ENCODE results near the gene EXD3. TPM values are rescaled to one million over a fixed set of nuclear protein-coding genes. Genes with fewer than 3 reads are reported as not detected.
A peak's percentile ranks its signal among the peaks of the same experiment; 100 is the strongest.

EXD3 gene
- total RNA-seq, 6 experiments from 2014 or later, result 6.4 to 10.6 (median 8.7) TPM

DNA sequence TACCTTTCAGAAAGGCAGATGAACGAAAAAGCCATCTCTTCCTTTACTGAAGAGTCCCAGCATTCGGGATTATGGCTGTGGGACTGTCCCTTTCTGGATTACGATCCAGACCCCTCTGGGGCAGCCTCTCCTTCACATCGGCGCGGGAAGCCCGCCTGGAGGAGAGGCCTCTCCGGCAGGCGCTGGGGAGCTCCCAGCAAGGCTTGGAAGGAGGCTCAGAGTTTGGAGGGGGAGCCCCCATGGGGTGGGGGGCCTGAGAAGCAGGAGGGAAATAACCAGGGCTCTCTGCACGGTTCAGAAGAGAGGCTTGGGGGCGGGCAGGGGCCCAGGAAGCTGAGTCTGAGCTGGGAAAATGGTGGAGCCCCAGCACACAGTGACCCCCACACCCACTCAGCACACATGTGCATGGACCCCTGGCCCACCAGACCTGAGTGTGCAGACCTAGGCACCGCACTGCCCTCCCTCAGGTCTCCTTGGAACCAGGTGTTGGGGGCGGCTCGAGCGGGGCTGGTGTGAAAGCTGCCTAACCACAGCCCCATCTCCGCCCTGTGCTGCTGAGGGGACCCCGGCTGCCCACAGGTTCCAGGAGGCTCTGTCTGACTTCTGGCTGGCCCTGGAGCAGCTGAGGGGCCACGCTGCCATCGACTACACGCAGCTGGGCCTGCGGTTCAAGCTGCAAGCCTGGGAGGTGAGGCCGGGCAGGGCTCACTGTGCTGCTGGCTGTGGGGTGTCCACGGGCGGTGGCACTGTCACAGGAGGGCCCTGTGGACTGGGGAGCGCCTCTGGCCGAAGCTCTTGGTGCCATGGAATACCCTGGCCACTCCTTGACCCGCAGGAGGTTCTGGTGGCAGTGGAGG lies 4.7 kb upstream of the EXD3 start:
- DNase-seq, result no peak
- peaks cover 8% of the 10 kb centered on the region for H3K4me1 Mint-ChIP-seq (ENCODE audit: low read depth)
- no peak overlapping the region for H3K27ac Mint-ChIP-seq
- H3K27me3 Mint-ChIP-seq (ENCODE audit: insufficient read depth), result no peaks in the 10 kb centered on the region; the same call in 1 of the 2 replicates
- no peak overlapping the region for H3K4me3 Mint-ChIP-seq
- TF ChIP-seq, protein P1, sequence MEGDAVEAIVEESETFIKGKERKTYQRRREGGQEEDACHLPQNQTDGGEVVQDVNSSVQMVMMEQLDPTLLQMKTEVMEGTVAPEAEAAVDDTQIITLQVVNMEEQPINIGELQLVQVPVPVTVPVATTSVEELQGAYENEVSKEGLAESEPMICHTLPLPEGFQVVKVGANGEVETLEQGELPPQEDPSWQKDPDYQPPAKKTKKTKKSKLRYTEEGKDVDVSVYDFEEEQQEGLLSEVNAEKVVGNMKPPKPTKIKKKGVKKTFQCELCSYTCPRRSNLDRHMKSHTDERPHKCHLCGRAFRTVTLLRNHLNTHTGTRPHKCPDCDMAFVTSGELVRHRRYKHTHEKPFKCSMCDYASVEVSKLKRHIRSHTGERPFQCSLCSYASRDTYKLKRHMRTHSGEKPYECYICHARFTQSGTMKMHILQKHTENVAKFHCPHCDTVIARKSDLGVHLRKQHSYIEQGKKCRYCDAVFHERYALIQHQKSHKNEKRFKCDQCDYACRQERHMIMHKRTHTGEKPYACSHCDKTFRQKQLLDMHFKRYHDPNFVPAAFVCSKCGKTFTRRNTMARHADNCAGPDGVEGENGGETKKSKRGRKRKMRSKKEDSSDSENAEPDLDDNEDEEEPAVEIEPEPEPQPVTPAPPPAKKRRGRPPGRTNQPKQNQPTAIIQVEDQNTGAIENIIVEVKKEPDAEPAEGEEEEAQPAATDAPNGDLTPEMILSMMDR (IDR thresholded peaks at IDR 0.05), result no peak
- H3K9me3 Mint-ChIP-seq, result no peaks in the 10 kb centered on the region
- H3K36me3 Mint-ChIP-seq (ENCODE audit: low read depth), result no peaks in the 10 kb centered on the region

DNA sequence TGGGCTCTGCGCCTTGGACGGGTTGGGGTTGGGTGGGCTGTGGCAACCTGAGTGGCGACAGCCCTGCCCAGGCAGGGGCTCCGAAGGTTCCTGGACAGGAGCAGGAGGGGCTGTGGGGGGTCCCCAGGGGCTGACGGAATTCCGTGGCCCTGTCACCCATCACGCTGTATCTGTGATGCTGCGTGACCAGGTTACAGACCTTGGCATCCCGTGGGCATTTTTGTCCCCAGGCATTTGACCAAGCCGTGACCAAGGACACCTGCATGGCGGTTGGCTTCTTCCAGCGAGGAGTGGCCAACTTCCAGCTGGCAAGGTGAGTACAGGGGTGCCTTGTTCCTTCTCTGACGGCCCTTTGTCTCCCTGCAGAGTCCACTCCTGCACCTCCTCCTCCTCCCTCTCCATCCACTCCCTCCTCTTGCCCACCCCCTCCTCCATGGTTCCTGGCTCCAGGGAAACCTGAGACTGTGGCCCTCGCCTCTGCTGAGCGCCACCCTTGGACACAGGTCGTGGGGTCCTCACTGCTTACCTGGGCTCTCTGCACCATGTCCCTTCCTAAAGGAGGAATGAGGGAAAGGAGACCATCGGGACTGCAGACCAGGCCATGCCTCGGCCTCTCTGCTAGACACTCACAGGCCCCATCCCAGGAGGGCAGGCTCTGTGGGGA lies 3.2 kb upstream of the EXD3 start:
- no peaks in the 10 kb centered on the region for H3K36me3 Mint-ChIP-seq (ENCODE audit: low read depth)
- H3K27ac Mint-ChIP-seq, result no peak overlapping the region
- TF ChIP-seq, protein P1 (IDR thresholded peaks at IDR 0.05), result no peak
- peaks cover 18% of the 10 kb centered on the region for H3K4me1 Mint-ChIP-seq (ENCODE audit: low read depth)
- H3K9me3 Mint-ChIP-seq, result no peaks in the 10 kb centered on the region
- no peak for DNase-seq
- H3K27me3 Mint-ChIP-seq (ENCODE audit: insufficient read depth), result no peaks in the 10 kb centered on the region; the same call in 1 of the 2 replicates
- H3K4me3 Mint-ChIP-seq, result no peak overlapping the region

DNA sequence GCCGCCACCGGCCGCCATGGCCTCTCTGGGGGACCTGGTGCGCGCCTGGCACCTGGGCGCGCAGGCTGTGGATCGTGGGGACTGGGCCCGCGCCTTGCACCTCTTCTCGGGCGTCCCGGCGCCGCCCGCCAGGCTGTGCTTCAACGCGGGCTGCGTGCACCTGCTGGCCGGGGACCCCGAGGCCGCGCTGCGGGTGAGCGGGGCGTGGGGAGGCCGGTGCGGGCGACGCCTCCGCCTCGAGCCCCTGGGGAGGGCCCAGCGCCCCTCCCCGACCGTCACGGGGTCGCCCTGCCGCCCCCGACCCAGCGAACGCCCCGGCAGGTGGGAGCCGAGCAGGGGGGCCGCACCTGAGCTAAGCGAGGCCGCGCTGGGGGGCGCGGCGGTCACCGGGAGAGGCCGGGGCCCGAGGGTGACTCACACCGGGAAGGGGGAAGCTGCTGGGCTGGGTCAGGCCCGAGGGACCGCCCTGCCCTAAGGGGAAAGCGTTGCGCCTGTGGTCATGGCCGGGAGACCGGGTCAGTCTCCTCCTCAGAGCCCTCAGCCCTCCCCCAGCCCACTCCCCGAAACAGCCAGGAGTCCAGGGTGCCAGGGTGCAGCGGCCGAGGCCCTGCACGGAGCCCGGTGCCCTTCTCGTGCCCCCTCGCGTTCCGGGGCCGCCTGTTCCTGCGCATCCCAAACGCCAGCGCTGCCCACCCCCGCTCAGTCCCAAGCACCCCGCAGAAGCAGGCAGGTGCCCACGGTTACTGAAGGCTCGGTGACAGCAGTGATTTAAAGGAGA lies 741 bp upstream of the EXD3 start:
- TF ChIP-seq, protein P1 (IDR thresholded peaks at IDR 0.05), result peak; percentile 64
- DNase-seq, result no peak
- no peak overlapping the region for H3K27ac Mint-ChIP-seq
- peak overlapping the region; percentile 73 for H3K4me3 Mint-ChIP-seq
- H3K9me3 Mint-ChIP-seq, result no peaks in the 10 kb centered on the region
- peaks cover 18% of the 10 kb centered on the region for H3K4me1 Mint-ChIP-seq (ENCODE audit: low read depth)
- H3K27me3 Mint-ChIP-seq (ENCODE audit: insufficient read depth), result no peaks in the 10 kb centered on the region; the same call in 1 of the 2 replicates
- no peaks in the 10 kb centered on the region for H3K36me3 Mint-ChIP-seq (ENCODE audit: low read depth)

DNA sequence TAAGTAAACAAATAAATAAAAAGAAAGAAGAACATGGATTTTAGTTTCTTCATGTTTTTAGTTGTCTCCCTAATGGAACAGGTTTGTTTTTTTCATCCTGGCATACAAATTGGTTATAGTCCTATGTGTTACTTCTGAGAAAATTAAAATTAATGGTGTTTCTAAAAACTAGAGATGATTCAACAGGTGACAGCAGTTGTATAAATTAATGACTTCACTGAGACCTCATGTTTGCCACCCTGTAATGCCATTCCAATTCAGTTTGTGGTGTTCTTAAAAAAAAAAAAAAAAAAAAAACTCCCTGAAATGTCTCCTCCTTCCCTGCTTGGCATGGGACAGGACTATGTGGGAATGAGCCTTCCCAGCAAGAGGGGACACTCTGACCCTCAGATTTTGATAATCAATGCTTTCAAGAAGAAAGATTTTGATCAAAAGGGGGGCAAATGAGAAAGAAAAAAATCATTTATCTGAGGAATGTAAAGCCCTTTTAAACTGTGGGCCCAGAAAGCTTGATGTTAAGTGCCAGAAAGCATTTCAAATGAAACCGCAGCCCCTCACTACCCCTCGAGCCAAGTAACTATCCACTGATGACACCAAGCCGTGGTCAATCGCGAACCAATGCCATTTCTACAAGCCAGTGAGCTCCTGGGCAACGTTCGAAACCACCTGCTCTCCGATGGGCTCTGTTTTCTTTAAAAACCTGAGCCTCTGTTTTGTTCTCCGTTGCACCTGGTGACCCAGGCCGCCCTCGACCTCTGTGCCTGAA lies 941 bp downstream of the EXD3 start:
- TF ChIP-seq, protein P1 (IDR thresholded peaks at IDR 0.05), result no peak
- DNase-seq, result no peak
- Mint-ChIP-seq H3K36me3 (ENCODE audit: low read depth) (no peaks in the 10 kb centered on the region), H3K27ac (peak overlapping the region; percentile 46), H3K4me1 (ENCODE audit: low read depth) (peaks cover 18% of the 10 kb centered on the region), H3K27me3 (ENCODE audit: insufficient read depth) (no peaks in the 10 kb centered on the region; the same call in 1 of the 2 replicates), H3K4me3 (peak overlapping the region; percentile 91), H3K9me3 (no peaks in the 10 kb centered on the region)
